Right atrium auricular region (tissue), 2 donors: ENCODE results near the gene F2. TPM values are rescaled to one million over a fixed set of nuclear protein-coding genes. Genes with fewer than 3 reads are reported as not detected.

Experiments
- DNase-seq: peaks from one replicate; pipeline ENCODE4 v3.0.0-alpha.2; 2019; ENCODE audit warnings: low spot score
- H3K27ac ChIP-seq, 2 donors: fragments of 200-600 bp; sonication (generic); 1 replicate in 1 of 2; 2 replicates in 1 of 2; pipeline ENCODE4 v1.5.1; 2016 to 2019
- H3K27me3 ChIP-seq, 2 donors: fragments of 200-600 bp; sonication (generic); one replicate each; pipeline versions ENCODE4 v1.5.1 to v1.6.0; 2017 to 2019
- H3K36me3 ChIP-seq: fragments of 200-600 bp; sonication (generic); one replicate; pipeline ENCODE4 v1.5.1; 2016
- H3K4me1 ChIP-seq, 2 donors: fragments of 200-600 bp; sonication (generic); one replicate each; pipeline versions ENCODE4 v1.5.1 to v1.6.0; 2017 to 2019
- H3K4me3 ChIP-seq, 2 donors: fragments of 200-600 bp; sonication (generic); 1 replicate in 1 of 2; 2 replicates in 1 of 2; pipeline ENCODE4 v1.5.1; 2017 to 2019; ENCODE audit warnings: mild to moderate bottlenecking in 1 of 2, moderate library complexity in 1 of 2
- H3K9me3 ChIP-seq, 2 donors: fragments of 200-600 bp; sonication (generic); one replicate each; pipeline ENCODE4 v1.5.1; 2019
- total RNA-seq, 2 donors: library from RNA; depleted of rRNA; stranded (reverse); fragments of >200 nt; gene quantifications; one replicate each; pipeline ENCODE4 v1.1.0, GENCODE V29; 2016
- TF ChIP-seq, protein P1 (sequence below), 2 donors: fragments of 200-600 bp; sonication (generic); IDR thresholded peaks; one replicate each; pipeline ENCODE4 v1.5.1; 2019; ENCODE audit warnings: antibody characterized with exemption in 2 of 2

F2 gene
- total RNA-seq, 2 donors from 2014 or later: not detected

GRCh38 chr11:46722566-46723358, 3.7 kb downstream of the F2 start:
- no peak overlapping the region for H3K27ac ChIP-seq
- H3K27me3 ChIP-seq: no peaks in the 10 kb centered on the region
- H3K4me1 ChIP-seq: no peaks in the 10 kb centered on the region
- H3K4me3 ChIP-seq: no peak overlapping the region
- no peaks in the 10 kb centered on the region for H3K36me3 ChIP-seq
- TF ChIP-seq, protein P1, sequence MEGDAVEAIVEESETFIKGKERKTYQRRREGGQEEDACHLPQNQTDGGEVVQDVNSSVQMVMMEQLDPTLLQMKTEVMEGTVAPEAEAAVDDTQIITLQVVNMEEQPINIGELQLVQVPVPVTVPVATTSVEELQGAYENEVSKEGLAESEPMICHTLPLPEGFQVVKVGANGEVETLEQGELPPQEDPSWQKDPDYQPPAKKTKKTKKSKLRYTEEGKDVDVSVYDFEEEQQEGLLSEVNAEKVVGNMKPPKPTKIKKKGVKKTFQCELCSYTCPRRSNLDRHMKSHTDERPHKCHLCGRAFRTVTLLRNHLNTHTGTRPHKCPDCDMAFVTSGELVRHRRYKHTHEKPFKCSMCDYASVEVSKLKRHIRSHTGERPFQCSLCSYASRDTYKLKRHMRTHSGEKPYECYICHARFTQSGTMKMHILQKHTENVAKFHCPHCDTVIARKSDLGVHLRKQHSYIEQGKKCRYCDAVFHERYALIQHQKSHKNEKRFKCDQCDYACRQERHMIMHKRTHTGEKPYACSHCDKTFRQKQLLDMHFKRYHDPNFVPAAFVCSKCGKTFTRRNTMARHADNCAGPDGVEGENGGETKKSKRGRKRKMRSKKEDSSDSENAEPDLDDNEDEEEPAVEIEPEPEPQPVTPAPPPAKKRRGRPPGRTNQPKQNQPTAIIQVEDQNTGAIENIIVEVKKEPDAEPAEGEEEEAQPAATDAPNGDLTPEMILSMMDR (IDR thresholded peaks at IDR 0.05): no peak
- DNase-seq: no peak
- H3K9me3 ChIP-seq: no peaks in the 10 kb centered on the region

DNA sequence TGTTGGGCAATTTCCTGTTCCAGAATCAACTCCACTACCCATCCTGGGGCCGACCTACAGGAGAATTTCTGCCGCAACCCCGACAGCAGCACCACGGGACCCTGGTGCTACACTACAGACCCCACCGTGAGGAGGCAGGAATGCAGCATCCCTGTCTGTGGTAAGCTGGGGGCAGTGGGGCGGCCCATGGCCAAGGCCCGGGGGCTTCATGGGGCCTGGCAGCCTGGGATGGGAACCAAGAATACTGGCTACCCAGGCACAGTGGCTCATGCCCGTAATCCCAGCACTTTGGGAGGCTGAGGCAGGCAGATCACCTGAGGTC, 4.3 kb downstream of the F2 start:
- Histone ChIP-seq H3K27me3 (no peaks in the 10 kb centered on the region), H3K9me3 (no peaks in the 10 kb centered on the region), H3K4me1 (no peaks in the 10 kb centered on the region), H3K27ac (no peak overlapping the region), H3K36me3 (no peaks in the 10 kb centered on the region), H3K4me3 (no peak overlapping the region)
- no peak for DNase-seq
- TF ChIP-seq, protein P1 (IDR thresholded peaks at IDR 0.05): no peak

- TF ChIP-seq, protein P1 (IDR thresholded peaks at IDR 0.05): no peak
- Histone ChIP-seq H3K27ac (no peak overlapping the region), H3K4me3 (no peak overlapping the region), H3K4me1 (no peaks in the 10 kb centered on the region), H3K9me3 (no peaks in the 10 kb centered on the region), H3K36me3 (no peaks in the 10 kb centered on the region), H3K27me3 (no peaks in the 10 kb centered on the region)
- no peak for DNase-seq
Measured at GRCh38 chr11:46724088-46724487, 5.1 kb downstream of the F2 start.

- no peaks in the 10 kb centered on the region for H3K27me3 ChIP-seq
- DNase-seq: no peak
- no peaks in the 10 kb centered on the region for H3K36me3 ChIP-seq
- H3K4me3 ChIP-seq: no peak overlapping the region
- no peak overlapping the region for H3K27ac ChIP-seq
- TF ChIP-seq, protein P1 (IDR thresholded peaks at IDR 0.05): no peak
- H3K9me3 ChIP-seq: no peaks in the 10 kb centered on the region
- H3K4me1 ChIP-seq: no peaks in the 10 kb centered on the region
Measured at GRCh38 chr11:46725338-46726205, 6.6 kb downstream of the F2 start.

GRCh38 chr11:46726206-46726862, 7.3 kb downstream of the F2 start:
- Histone ChIP-seq H3K4me1 (no peaks in the 10 kb centered on the region), H3K36me3 (no peaks in the 10 kb centered on the region), H3K4me3 (no peak overlapping the region), H3K9me3 (no peaks in the 10 kb centered on the region), H3K27me3 (no peaks in the 10 kb centered on the region), H3K27ac (no peak overlapping the region)
- no peak for DNase-seq
- TF ChIP-seq, protein P1 (IDR thresholded peaks at IDR 0.05): no peak
